SU-DHL-6 (cell line): Measurements from ENCODE around the gene PBRM1.
"Not testable (repeated sequence)": the region's sequence is repeated elsewhere in the genome, so short reads cannot be mapped to it uniquely, and the experiment has no call there.

Experiments
- H2AFZ ChIP-seq: fragments of 200-600 bp; sonication (generic); 2 replicates; pipeline ENCODE4 v1.6.1; 2014; ENCODE audit warnings: low read depth, mild to moderate bottlenecking, moderate library complexity, mixed read lengths, antibody characterized with exemption, low read length; ENCODE audit not compliant: severe bottlenecking
- H3F3A ChIP-seq: fragments of 200-600 bp; shearing (Covaris generic); 2 replicates; pipeline ENCODE4 v1.6.0; 2016; ENCODE audit warnings: antibody characterized with exemption, mild to moderate bottlenecking; ENCODE audit not compliant: insufficient read depth
- H3K27ac ChIP-seq: fragments of 200-600 bp; sonication (generic); 2 replicates; pipeline ENCODE4 v1.5.1; 2016; ENCODE audit warnings: low read depth, mild to moderate bottlenecking, low read length, moderate library complexity, mixed read lengths
- H3K27me3 ChIP-seq: fragments of 200-600 bp; sonication (generic), shearing (Covaris generic); 2 replicates; pipeline ENCODE4 v1.6.0; 2014; ENCODE audit warnings: mild to moderate bottlenecking, low read length
- H3K36me3 ChIP-seq: fragments of 200-600 bp; sonication (generic); 2 replicates; pipeline ENCODE4 v1.6.1; 2014; ENCODE audit warnings: mild to moderate bottlenecking, low read length, mixed read lengths
- H3K4me2 ChIP-seq: fragments of 300-600, 200-600 bp; shearing (Covaris generic), sonication (generic); 2 replicates; pipeline ENCODE4 v1.6.0; 2014; ENCODE audit warnings: low read length, low read depth, mild to moderate bottlenecking; ENCODE audit not compliant: poor library complexity, severe bottlenecking
- H3K4me3 ChIP-seq: fragments of 200-600 bp; sonication (generic); 2 replicates; pipeline ENCODE4 v1.5.1; 2014; ENCODE audit warnings: antibody characterized with exemption, low read length, mild to moderate bottlenecking, mixed read lengths; ENCODE audit not compliant: insufficient read depth, poor library complexity, severe bottlenecking
- H3K79me2 ChIP-seq: fragments of 200-600 bp; sonication (generic); 2 replicates; pipeline ENCODE4 v1.6.1; 2014; ENCODE audit warnings: mild to moderate bottlenecking, low read length, moderate library complexity; ENCODE audit not compliant: insufficient read depth
- H3K9ac ChIP-seq: fragments of 200-600 bp; sonication (generic); 2 replicates; pipeline ENCODE4 v1.7.0; 2014; ENCODE audit warnings: mild to moderate bottlenecking, low read length
- H3K9me2 ChIP-seq: fragments of 200-600 bp; sonication (generic); replicated peaks from 2 replicates; pipeline ENCODE4 v1.6.1; 2014; ENCODE audit warnings: low read length; ENCODE audit not compliant: insufficient read depth
- H3K9me3 ChIP-seq: fragments of 200-600 bp; sonication (generic); 2 replicates; pipeline ENCODE4 v1.6.1; 2014; ENCODE audit warnings: low read length, mixed read lengths; ENCODE audit not compliant: insufficient read depth
- H4K20me1 ChIP-seq: fragments of 200-600 bp; sonication (generic); 2 replicates; pipeline ENCODE4 v1.6.1; 2014; ENCODE audit warnings: low read depth, mild to moderate bottlenecking, antibody characterized with exemption, low read length, moderate library complexity, mixed read lengths
- CTCF ChIP-seq: fragments of 200-600 bp; sonication (generic); IDR thresholded peaks from one replicate; pipeline ENCODE4 v1.5.1; 2017; ENCODE audit warnings: antibody characterized with exemption, mild to moderate bottlenecking, low read length, moderate library complexity; ENCODE audit not compliant: insufficient read depth, poor library complexity, severe bottlenecking
- EZH2phosphoT487 ChIP-seq: fragments of 200-600 bp; sonication (generic), shearing (Covaris generic); conservative IDR thresholded peaks from 2 replicates; pipeline ENCODE4 v1.6.1; 2018; ENCODE audit warnings: mild to moderate bottlenecking, antibody characterized with exemption, low read length, moderate library complexity, mixed read lengths

Gene PBRM1

DNA sequence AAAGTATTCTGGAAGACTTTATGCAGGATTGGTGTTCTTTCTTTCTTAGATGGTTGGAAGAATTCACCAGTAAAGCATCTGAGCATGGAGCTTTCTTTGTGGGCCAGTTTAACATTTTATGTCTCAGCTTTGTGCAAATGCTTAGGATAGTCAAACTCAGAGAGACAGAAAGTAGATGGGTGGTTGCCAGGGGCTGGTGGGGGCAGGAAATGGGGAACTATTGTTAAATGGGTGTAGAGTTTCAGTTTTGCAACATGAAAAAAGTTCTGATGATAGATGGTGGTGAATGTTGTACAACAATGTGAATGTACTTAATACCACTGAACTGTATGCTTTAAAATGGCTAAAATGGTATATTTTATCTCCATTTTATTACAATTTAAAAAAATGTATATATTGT, 45.0 kb upstream of the PBRM1 start:
- Histone ChIP-seq H3K9ac (no peak overlapping the region), H3K9me3 (peaks cover 5% of the 10 kb centered on the region; the same call in 1 of the 2 replicates), H4K20me1 (no peaks in the 10 kb centered on the region), H2AFZ (no peak overlapping the region), H3K4me2 (no peak overlapping the region), H3K79me2 (no peaks in the 10 kb centered on the region), H3K27ac (no peak overlapping the region), H3K27me3 (no peaks in the 10 kb centered on the region), H3F3A (no peaks in the 10 kb centered on the region), H3K9me2 (no peaks in the 10 kb centered on the region), H3K4me3 (no peak overlapping the region), H3K36me3 (peaks cover 14% of the 10 kb centered on the region; the same call in 1 of the 2 replicates)
- TF ChIP-seq CTCF (no peak), EZH2phosphoT487 (no peak)

GRCh38 chr3:52728753-52729152, 43.0 kb upstream of the PBRM1 start:
- H4K20me1 ChIP-seq, H3K9me3 ChIP-seq, H2AFZ ChIP-seq, H3K79me2 ChIP-seq, H3K36me3 ChIP-seq, H3K9ac ChIP-seq, H3K27ac ChIP-seq, H3K4me2 ChIP-seq, H3K27me3 ChIP-seq, H3F3A ChIP-seq, H3K4me3 ChIP-seq, H3K9me2 ChIP-seq: not testable (repeated sequence)

GRCh38 chr3:52724511-52724910, 38.8 kb upstream of the PBRM1 start:
- Histone ChIP-seq H3K27ac (no peak overlapping the region), H3K4me3 (no peak overlapping the region), H3K4me2 (no peak overlapping the region), H3K36me3 (no peaks in the 10 kb centered on the region), H3F3A (no peaks in the 10 kb centered on the region), H3K9me2 (no peaks in the 10 kb centered on the region), H3K79me2 (no peaks in the 10 kb centered on the region), H3K27me3 (no peaks in the 10 kb centered on the region), H3K9ac (no peak overlapping the region), H3K9me3 (no peaks in the 10 kb centered on the region), H4K20me1 (no peaks in the 10 kb centered on the region), H2AFZ (no peak overlapping the region)
- TF ChIP-seq CTCF (no peak), EZH2phosphoT487 (no peak)

DNA sequence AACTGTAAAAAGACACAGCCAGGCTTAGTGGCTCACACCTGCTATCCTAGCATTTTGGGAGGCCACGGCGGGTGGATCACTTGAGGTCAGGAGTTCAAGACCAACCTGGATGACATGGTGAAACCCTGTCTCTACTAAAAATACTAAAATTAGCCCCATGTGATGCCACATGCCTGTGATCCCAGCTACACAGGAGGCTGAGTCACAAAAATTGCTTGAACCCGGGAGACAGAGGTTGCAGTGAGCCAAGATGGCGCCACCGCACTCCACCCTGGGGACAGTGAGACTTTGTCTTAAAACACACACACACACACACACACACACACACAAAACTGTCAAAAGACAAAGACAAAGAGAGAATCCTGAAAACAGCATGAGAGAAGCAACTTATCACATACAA, 38.2 kb upstream of the PBRM1 start:
- Histone ChIP-seq H3K36me3 (no peaks in the 10 kb centered on the region), H3K9me3 (no peaks in the 10 kb centered on the region), H3K27me3 (no peaks in the 10 kb centered on the region), H3K4me2 (no peak overlapping the region), H3K4me3 (no peak overlapping the region), H2AFZ (no peak overlapping the region), H3K9ac (no peak overlapping the region), H3F3A (no peaks in the 10 kb centered on the region), H3K9me2 (no peaks in the 10 kb centered on the region), H3K27ac (no peak overlapping the region), H4K20me1 (no peaks in the 10 kb centered on the region), H3K79me2 (no peaks in the 10 kb centered on the region)
- TF ChIP-seq EZH2phosphoT487 (no peak), CTCF (no peak)
